HCT116 (cell line): ENCODE measurements around the gene SYNE1. TPM values are rescaled to one million over a fixed set of nuclear protein-coding genes. Genes with fewer than 3 reads are reported as not detected.

ENCODE experiments used
- ATAC-seq: fragments of 200-7000 bp; cut with Tn5 transposase; 2 replicates; pipeline ENCODE4 v1.9.1; 2020; ENCODE audit warnings: mild to moderate bottlenecking, moderate library complexity
- BruUV-seq: library from RNA; stranded (reverse); fragments of 400-500 nt; replicated peaks from 2 replicates; lab custom pipeline; 2021; lab: Mats Ljungman, UMichigan
- CTCF ChIA-PET: fragments of 300-600 bp; sonication (Branson Sonifier 250); formaldehyde crosslinking; loops from one replicate; lab custom pipeline; 2021; ENCODE audit warnings: antibody characterized with exemption; lab: Charles Lee
- POLR2A ChIA-PET: fragments of 300-600, 350-600 bp; sonication (Branson Sonifier 250); formaldehyde crosslinking; loops from one replicate; lab custom pipeline; 2021; ENCODE audit warnings: antibody characterized with exemption; lab: Charles Lee
- RAD21 ChIA-PET, 2 experiments: fragments of 300-600 bp; sonication (Branson Sonifier 250); formaldehyde crosslinking; loops; one replicate each; lab custom pipeline; 2023; ENCODE audit warnings: low total read pairs in 2 of 2; ENCODE audit not compliant: uncharacterized antibody in 2 of 2, unreplicated experiment in 2 of 2, low non-redundant PET in 1 of 2; lab: Charles Lee
- DNase-seq: peaks from one replicate; pipeline ENCODE4 v3.0.0-alpha.2; 2010; ENCODE audit warnings: low read depth, low spot score
- H2AFZ ChIP-seq: fragments of 200-600 bp; shearing (Covaris generic), sonication (generic); 2 replicates; pipeline ENCODE4 v1.6.1; 2017; ENCODE audit warnings: low read depth, mixed run types, mixed read lengths, antibody characterized with exemption, low read length; ENCODE audit not compliant: poor library complexity, severe bottlenecking
- H3K27ac ChIP-seq: 2 replicates; pipeline ENCODE4 v1.5.1; 2012; ENCODE audit warnings: low read depth, low read length
- H3K27me3 ChIP-seq: fragments of 200-600 bp; sonication (generic); 2 replicates; pipeline ENCODE4 v1.6.1; 2016; ENCODE audit warnings: mixed run types, low read length, mixed read lengths; ENCODE audit not compliant: insufficient read depth
- H3K36me3 ChIP-seq, 2 experiments: fragments of 200-500 bp in 1 of 2; fragments of 200-600 bp in 1 of 2; sonication (Bioruptor generic) in 1 of 2; sonication (generic) in 1 of 2; 2 replicates each; pipeline versions ENCODE4 v1.5.1 to v1.6.1; 2014 to 2016; ENCODE audit warnings: low read length in 2 of 2, inconsistent platforms in 1 of 2, mixed read lengths in 1 of 2, mixed run types in 1 of 2; ENCODE audit not compliant: insufficient read depth in 2 of 2, control insufficient read depth in 1 of 2
- H3K4me1 ChIP-seq, 2 experiments: fragments of 200-600 bp in 1 of 2; sonication (generic) in 1 of 2; 2 replicates each; pipeline versions ENCODE4 v1.5.1 to v1.6.1; 2012 to 2017; ENCODE audit warnings: low read length in 2 of 2, inconsistent platforms in 1 of 2, mild to moderate bottlenecking in 1 of 2, mixed read lengths in 1 of 2, mixed run types in 1 of 2, moderate library complexity in 1 of 2; ENCODE audit not compliant: insufficient read depth in 2 of 2, control insufficient read depth in 1 of 2
- H3K4me2 ChIP-seq: fragments of 200-600 bp; sonication (generic); 2 replicates; pipeline ENCODE4 v1.6.1; 2017; ENCODE audit warnings: mixed run types, low read length, mixed read lengths
- H3K4me3 ChIP-seq, 2 experiments: fragments of 200-600 bp in 1 of 2; sonication (generic) in 1 of 2; replicated peaks in 1 of 2; 2 replicates each; pipeline ENCODE4 v1.5.1; 2011 to 2016; ENCODE audit warnings: low read length in 2 of 2, control low read depth in 1 of 2, low read depth in 1 of 2, mild to moderate bottlenecking in 1 of 2, mixed read lengths in 1 of 2, mixed run types in 1 of 2
- H3K79me2 ChIP-seq: fragments of 200-600 bp; sonication (generic); 2 replicates; pipeline ENCODE4 v1.6.1; 2017; ENCODE audit warnings: mild to moderate bottlenecking, mixed run types, low read length, moderate library complexity, mixed read lengths; ENCODE audit not compliant: insufficient read depth
- H3K9ac ChIP-seq: fragments of 200-600 bp; sonication (generic); 2 replicates; pipeline ENCODE4 v1.6.1; 2016; ENCODE audit warnings: low read length, mixed read lengths
- H3K9me2 ChIP-seq: fragments of 200-600 bp; sonication (generic), shearing (Covaris generic); 2 replicates; pipeline ENCODE4 v1.6.1; 2017; ENCODE audit warnings: mixed run types, mild to moderate bottlenecking, moderate library complexity; ENCODE audit not compliant: insufficient read depth
- H3K9me3 ChIP-seq, 2 experiments: fragments of 200-500 bp in 1 of 2; fragments of 200-600 bp in 1 of 2; sonication (Bioruptor generic) in 1 of 2; sonication (generic) in 1 of 2; 2 replicates each; pipeline ENCODE4 v1.6.1; 2014 to 2017; ENCODE audit warnings: low read length in 2 of 2, mixed read lengths in 2 of 2, inconsistent platforms in 1 of 2, low read depth in 1 of 2, mild to moderate bottlenecking in 1 of 2, mixed run types in 1 of 2, moderate library complexity in 1 of 2; ENCODE audit not compliant: control insufficient read depth in 1 of 2, insufficient read depth in 1 of 2
- H4K20me1 ChIP-seq: fragments of 200-600 bp; sonication (generic), shearing (Covaris generic); 2 replicates; pipeline ENCODE4 v1.6.1; 2017; ENCODE audit warnings: mixed run types, mild to moderate bottlenecking, moderate library complexity; ENCODE audit not compliant: insufficient read depth
- EGR1 ChIP-seq: IDR thresholded peaks from 2 replicates; pipeline ENCODE4 v1.6.1; 2012; ENCODE audit warnings: low read depth
- ELF1 ChIP-seq: IDR thresholded peaks from 2 replicates; pipeline ENCODE4 v1.6.1; 2012; ENCODE audit warnings: low read depth, borderline replicate concordance
- FOSL1 ChIP-seq: IDR thresholded peaks from 2 replicates; pipeline ENCODE4 v1.6.1; 2012; ENCODE audit warnings: low read depth
- JUND ChIP-seq: IDR thresholded peaks from 2 replicates; pipeline ENCODE4 v1.6.1; 2012
- MAX ChIP-seq: IDR thresholded peaks from 2 replicates; pipeline ENCODE4 v1.6.1; 2012
- SIN3A ChIP-seq: IDR thresholded peaks from 2 replicates; pipeline ENCODE4 v1.6.1; 2012; ENCODE audit warnings: low read depth
- SP1 ChIP-seq: IDR thresholded peaks from 2 replicates; pipeline ENCODE4 v1.6.1; 2012; ENCODE audit warnings: low read depth
- TCF7L2 ChIP-seq: IDR thresholded peaks from 2 replicates; pipeline ENCODE4 v1.7.0; 2011; ENCODE audit warnings: borderline replicate concordance, inconsistent platforms; ENCODE audit not compliant: insufficient read depth, insufficient read length; ENCODE audit errors: extremely low read depth
- ZBTB33 ChIP-seq: IDR thresholded peaks from 2 replicates; pipeline ENCODE4 v1.6.1; 2011; ENCODE audit warnings: mild to moderate bottlenecking, low read length, moderate library complexity; ENCODE audit not compliant: insufficient replicate concordance; ENCODE audit errors: extremely low read depth
- intact Hi-C: fragments of 100-400 bp; cut with micrococcal nuclease; formaldehyde crosslinking; loops from 2 replicates; pipeline ENCODE4 v1.10.0; 2022
- total RNA-seq: library from RNA; stranded (reverse); gene quantifications from one replicate; pipeline ENCODE4 v1.2.1, GENCODE V29; 2021; ENCODE audit not compliant: unreplicated experiment

The SYNE1 gene
- total RNA-seq, 1 experiment from 2014 or later, result 5.4 TPM

GRCh38 chr6:152246554-152247337 is 390.4 kb downstream of the SYNE1 start (continued):
- no peak for TF ChIP-seq ZBTB33
- TF ChIP-seq SIN3A, result no peak
- TF ChIP-seq FOSL1, result no peak
- TF ChIP-seq MAX, result no peak
- TF ChIP-seq SP1, result no peak
- no peak for TF ChIP-seq JUND
- TF ChIP-seq EGR1, result no peak
- no peak for TF ChIP-seq TCF7L2

GRCh38 chr6:152244998-152245630 is 392.0 kb downstream of the SYNE1 start:
- H3K9ac ChIP-seq, result no peak overlapping the region
- no peak for DNase-seq
- no peaks in the 10 kb centered on the region for H4K20me1 ChIP-seq
- TF ChIP-seq FOSL1 (no peak), MAX (no peak), ELF1 (no peak)
- no TSS peak for BruUV-seq
- no peak overlapping the region for H3K4me2 ChIP-seq
- no peaks in the 10 kb centered on the region for H3K9me3 ChIP-seq
- POLR2A ChIA-PET, result no interaction called here
- no peaks in the 10 kb centered on the region for H3K79me2 ChIP-seq
- no peak overlapping the region for H2AFZ ChIP-seq
- intact Hi-C loops, result no loop called here
- RAD21 ChIA-PET, result no interaction called here
- H3K27me3 ChIP-seq, result no peaks in the 10 kb centered on the region
- CTCF ChIA-PET, result no interaction called here
- no peaks in the 10 kb centered on the region for H3K9me2 ChIP-seq
- H3K36me3 ChIP-seq, result no peaks in the 10 kb centered on the region
- no peak overlapping the region for H3K27ac ChIP-seq
- no peaks in the 10 kb centered on the region for H3K4me1 ChIP-seq
- H3K4me3 ChIP-seq, result no peak overlapping the region
- no peak for ATAC-seq
